ENCODE data around the gene SUPT20HL2.

The SUPT20HL2 gene

GRCh38 chrX:24306440-24306839 is 7.4 kb downstream of the SUPT20HL2 start:
- peak; percentile 5 for DNase-seq (ENCODE audit: low read depth)
- no peak for TF ChIP-seq CTCF (IDR thresholded peaks at IDR 0.05; ENCODE audit: insufficient read depth, low read depth, low read length, missing control alignments)
- no peak overlapping the region for H3K4me3 ChIP-seq (ENCODE audit: low read depth, low read length)

- TF ChIP-seq CTCF (IDR thresholded peaks at IDR 0.05; ENCODE audit: insufficient read depth, low read depth, low read length, missing control alignments) = no peak
- no peak overlapping the region for H3K4me3 ChIP-seq (ENCODE audit: low read depth, low read length)
- no peak for DNase-seq (ENCODE audit: low read depth)
Measured at GRCh38 chrX:24305905-24306304, 8.0 kb downstream of the SUPT20HL2 start.

GRCh38 chrX:24301806-24302205 is 12.1 kb downstream of the SUPT20HL2 start:
- H3K4me3 ChIP-seq (ENCODE audit: low read depth, low read length) = no peak overlapping the region
- DNase-seq (ENCODE audit: low read depth) = no peak
- TF ChIP-seq CTCF (IDR thresholded peaks at IDR 0.05; ENCODE audit: insufficient read depth, low read depth, low read length, missing control alignments) = no peak

- DNase-seq (ENCODE audit: low read depth) = no peak
- no peak for TF ChIP-seq CTCF (IDR thresholded peaks at IDR 0.05; ENCODE audit: insufficient read depth, low read depth, low read length, missing control alignments)
- H3K4me3 ChIP-seq (ENCODE audit: low read depth, low read length) = no peak overlapping the region
Measured at GRCh38 chrX:24301060-24301459, 12.8 kb downstream of the SUPT20HL2 start.

GRCh38 chrX:24298191-24298590 is 15.7 kb downstream of the SUPT20HL2 start:
- no peak for DNase-seq (ENCODE audit: low read depth)
- H3K4me3 ChIP-seq (ENCODE audit: low read depth, low read length) = no peak overlapping the region
- TF ChIP-seq CTCF (IDR thresholded peaks at IDR 0.05; ENCODE audit: insufficient read depth, low read depth, low read length, missing control alignments) = no peak

- no peak for DNase-seq (ENCODE audit: low read depth)
- no peak for TF ChIP-seq CTCF (IDR thresholded peaks at IDR 0.05; ENCODE audit: insufficient read depth, low read depth, low read length, missing control alignments)
- no peak overlapping the region for H3K4me3 ChIP-seq (ENCODE audit: low read depth, low read length)
Measured at GRCh38 chrX:24294619-24295018, 19.2 kb downstream of the SUPT20HL2 start.

- no peak overlapping the region for H3K4me3 ChIP-seq (ENCODE audit: low read depth, low read length)
- TF ChIP-seq CTCF (IDR thresholded peaks at IDR 0.05; ENCODE audit: insufficient read depth, low read depth, low read length, missing control alignments) = no peak
- no peak for DNase-seq (ENCODE audit: low read depth)
Measured at GRCh38 chrX:24293412-24293811, 20.5 kb downstream of the SUPT20HL2 start.

Measured in GM12865 (cell line).